Upper lobe of right lung (tissue), 1 donor: ENCODE data around the gene KCNK5. TPM values are rescaled to one million over a fixed set of nuclear protein-coding genes. Genes with fewer than 3 reads are reported as not detected.

ENCODE experiments used
- ATAC-seq: fragments of 200-7000 bp; cut with Tn5 transposase; one replicate; pipeline ENCODE4 v1.9.1; 2020; ENCODE audit warnings: mild to moderate bottlenecking, moderate library complexity
- DNase-seq: peaks from one replicate; pipeline ENCODE4 v3.0.0-alpha.2; 2020
- H3K27ac ChIP-seq: fragments of 200-600 bp; one replicate; pipeline ENCODE4 v1.8.0; 2022
- H3K27me3 ChIP-seq: fragments of 200-600 bp; one replicate; pipeline ENCODE4 v1.8.0; 2022; ENCODE audit warnings: mild to moderate bottlenecking
- H3K36me3 ChIP-seq: fragments of 200-600 bp; one replicate; pipeline ENCODE4 v1.8.0; 2022
- H3K4me1 ChIP-seq: fragments of 200-600 bp; one replicate; pipeline ENCODE4 v1.8.0; 2022
- H3K4me3 ChIP-seq: fragments of 200-600 bp; one replicate; pipeline ENCODE4 v1.8.0; 2022; ENCODE audit warnings: mild to moderate bottlenecking
- H3K9me3 ChIP-seq: fragments of 200-600 bp; one replicate; pipeline ENCODE4 v1.8.0; 2022
- CTCF ChIP-seq: fragments of 200-600 bp; IDR thresholded peaks from one replicate; pipeline ENCODE4 v1.8.0; 2022; ENCODE audit warnings: antibody characterized with exemption
- intact Hi-C: fragments of 100-400 bp; cut with DNase I; formaldehyde crosslinking; loops from one replicate; pipeline ENCODE4 v1.11.0; 2022
- total RNA-seq: library from RNA; stranded (reverse); fragmentation: NEBNext Ultra II Directional; extraction: Animal tissue kit (Norgen Biotek cat#: 25700); gene quantifications from one replicate; pipeline ENCODE4 v1.2.1, GENCODE V29; 2021
- donor health status: DM: no; HTN: yes; CAD: no; lungs with severe emphysema.

KCNK5 gene
- total RNA-seq, 1 donor from 2014 or later: 10.0 TPM

- intact Hi-C loops: no loop called here
- TF ChIP-seq CTCF: no peak
- ATAC-seq (no peak), DNase-seq (no peak)
- Histone ChIP-seq H3K9me3 (peaks cover 7% of the 10 kb centered on the region), H3K4me3 (no peak overlapping the region), H3K27me3 (no peaks in the 10 kb centered on the region), H3K4me1 (no peaks in the 10 kb centered on the region), H3K27ac (no peak overlapping the region), H3K36me3 (no peaks in the 10 kb centered on the region)
Measured at GRCh38 chr6:39178235-39178634, 51.0 kb downstream of the KCNK5 start.

GRCh38 chr6:39177130-39177529, 52.1 kb downstream of the KCNK5 start:
- no peaks in the 10 kb centered on the region for H3K27me3 ChIP-seq
- intact Hi-C loops: no loop called here
- ATAC-seq: no peak
- TF ChIP-seq CTCF: no peak
- no peak for DNase-seq
- H3K36me3 ChIP-seq: no peaks in the 10 kb centered on the region
- no peak overlapping the region for H3K4me3 ChIP-seq
- peaks cover 7% of the 10 kb centered on the region for H3K9me3 ChIP-seq
- H3K4me1 ChIP-seq: no peaks in the 10 kb centered on the region
- H3K27ac ChIP-seq: no peak overlapping the region

GRCh38 chr6:39173270-39173669, 56.0 kb downstream of the KCNK5 start:
- no peak for TF ChIP-seq CTCF

GRCh38 chr6:39172377-39172757, 56.9 kb downstream of the KCNK5 start:
- H3K9me3 ChIP-seq: peaks cover 6% of the 10 kb centered on the region
- intact Hi-C loops: no loop called here
- no peak overlapping the region for H3K27ac ChIP-seq
- no peak for TF ChIP-seq CTCF
- no peaks in the 10 kb centered on the region for H3K27me3 ChIP-seq
- no peaks in the 10 kb centered on the region for H3K4me1 ChIP-seq
- ATAC-seq (no peak), DNase-seq (no peak)
- H3K36me3 ChIP-seq: no peaks in the 10 kb centered on the region
- no peak overlapping the region for H3K4me3 ChIP-seq

More at GRCh38 chr6:39173270-39173669, 56.0 kb downstream of the KCNK5 start:
- peak; percentile 65 for ATAC-seq
- Histone ChIP-seq H3K36me3 (no peaks in the 10 kb centered on the region), H3K9me3 (peaks cover 7% of the 10 kb centered on the region), H3K27ac (no peak overlapping the region), H3K4me3 (no peak overlapping the region), H3K4me1 (no peaks in the 10 kb centered on the region), H3K27me3 (no peaks in the 10 kb centered on the region)
- intact Hi-C loops: no loop called here
- no peak for DNase-seq

GRCh38 chr6:39171489-39172376, 57.5 kb downstream of the KCNK5 start:
- Histone ChIP-seq H3K4me3 (no peak overlapping the region), H3K4me1 (no peaks in the 10 kb centered on the region), H3K36me3 (no peaks in the 10 kb centered on the region), H3K27ac (no peak overlapping the region), H3K9me3 (no peaks in the 10 kb centered on the region), H3K27me3 (no peaks in the 10 kb centered on the region)
- DNase-seq: no peak
- no peak for TF ChIP-seq CTCF
- ATAC-seq: no peak
- intact Hi-C loops: no loop called here
